Activated naive CD4-positive, alpha-beta T cell treated with anti-CD3 and anti-CD28 coated beads, Interleukin-2, amount 10 ng/mL, durations not matched to agents 7 days and 5 days (primary cell): ENCODE measurements around the gene PANK4.

ENCODE experiments used
- CTCF ChIA-PET: fragments of 350-600 bp; sonication (Branson Sonifier 250); formaldehyde crosslinking; loops from one replicate; lab custom pipeline; 2021; ENCODE audit warnings: antibody characterized with exemption; lab: Charles Lee
- DNase-seq: peaks from one replicate; pipeline ENCODE4 v3.0.0-alpha.2; 2020
- H3K27ac Mint-ChIP-seq: one replicate; pipeline ENCODE4 v1.8.0; 2021; ENCODE audit warnings: mild to moderate bottlenecking, moderate library complexity, mixed read lengths
- H3K27me3 Mint-ChIP-seq: one replicate; pipeline ENCODE4 v1.8.0; 2021; ENCODE audit warnings: mild to moderate bottlenecking, mixed read lengths
- H3K36me3 Mint-ChIP-seq: one replicate; pipeline ENCODE4 v1.8.0; 2021; ENCODE audit warnings: mixed read lengths
- H3K4me1 Mint-ChIP-seq: one replicate; pipeline ENCODE4 v1.8.0; 2021; ENCODE audit warnings: mixed read lengths
- H3K4me3 Mint-ChIP-seq: one replicate; pipeline ENCODE4 v1.8.0; 2021; ENCODE audit warnings: mild to moderate bottlenecking, moderate library complexity, mixed read lengths
- H3K9me3 Mint-ChIP-seq: one replicate; pipeline ENCODE4 v1.8.0; 2021; ENCODE audit warnings: mixed read lengths

Gene PANK4

GRCh38 chr1:2544875-2545640, 18.7 kb upstream of the PANK4 start:
- peaks cover 26% of the 10 kb centered on the region for H3K4me1 Mint-ChIP-seq
- DNase-seq, result no peak
- H3K4me3 Mint-ChIP-seq, result peak overlapping the region; percentile 15
- peak overlapping the region; percentile 80 for H3K27ac Mint-ChIP-seq
- H3K27me3 Mint-ChIP-seq, result peaks cover 50% of the 10 kb centered on the region
- CTCF ChIA-PET, result interaction anchor here (0.6 to 1.6 kb wide), 3 partner anchors 11 to 1244 kb away, joined by 3 to 4 read pairs (median 3); partner anchors contain the start of gene TNFRSF14
- H3K36me3 Mint-ChIP-seq, result no peaks in the 10 kb centered on the region
- no peaks in the 10 kb centered on the region for H3K9me3 Mint-ChIP-seq

GRCh38 chr1:2544093-2544874, 17.9 kb upstream of the PANK4 start:
- H3K27ac Mint-ChIP-seq, result no peak overlapping the region
- CTCF ChIA-PET, result no interaction called here
- no peak overlapping the region for H3K4me3 Mint-ChIP-seq
- no peaks in the 10 kb centered on the region for H3K36me3 Mint-ChIP-seq
- H3K4me1 Mint-ChIP-seq, result peaks cover 21% of the 10 kb centered on the region
- DNase-seq, result no peak
- H3K27me3 Mint-ChIP-seq, result peaks cover 54% of the 10 kb centered on the region
- H3K9me3 Mint-ChIP-seq, result no peaks in the 10 kb centered on the region

GRCh38 chr1:2543543-2544092, 17.2 kb upstream of the PANK4 start:
- Mint-ChIP-seq H3K27ac (no peak overlapping the region), H3K36me3 (no peaks in the 10 kb centered on the region), H3K9me3 (no peaks in the 10 kb centered on the region), H3K4me1 (peaks cover 14% of the 10 kb centered on the region), H3K4me3 (no peak overlapping the region), H3K27me3 (peaks cover 61% of the 10 kb centered on the region)
- peak; percentile 53 for DNase-seq
- CTCF ChIA-PET, result no interaction called here

- no peak overlapping the region for H3K27ac Mint-ChIP-seq
- peaks cover 74% of the 10 kb centered on the region for H3K27me3 Mint-ChIP-seq
- H3K9me3 Mint-ChIP-seq, result no peaks in the 10 kb centered on the region
- H3K36me3 Mint-ChIP-seq, result no peaks in the 10 kb centered on the region
- no peak for DNase-seq
- peaks cover 8% of the 10 kb centered on the region for H3K4me1 Mint-ChIP-seq
- no peak overlapping the region for H3K4me3 Mint-ChIP-seq
- CTCF ChIA-PET, result no interaction called here
These were observed 16.0 kb upstream of the PANK4 start for GRCh38 chr1:2542246-2542915.

- peaks cover 80% of the 10 kb centered on the region for H3K27me3 Mint-ChIP-seq
- H3K4me3 Mint-ChIP-seq, result no peak overlapping the region
- no peaks in the 10 kb centered on the region for H3K36me3 Mint-ChIP-seq
- H3K27ac Mint-ChIP-seq, result no peak overlapping the region
- peaks cover 6% of the 10 kb centered on the region for H3K4me1 Mint-ChIP-seq
- no peaks in the 10 kb centered on the region for H3K9me3 Mint-ChIP-seq
- CTCF ChIA-PET, result no interaction called here
- no peak for DNase-seq
These were observed 15.3 kb upstream of the PANK4 start for GRCh38 chr1:2541619-2542245.

GRCh38 chr1:2540816-2541492, 14.6 kb upstream of the PANK4 start:
- DNase-seq, result no peak
- Mint-ChIP-seq H3K4me1 (peaks cover 6% of the 10 kb centered on the region), H3K4me3 (no peak overlapping the region), H3K27ac (no peak overlapping the region), H3K27me3 (peaks cover 88% of the 10 kb centered on the region), H3K36me3 (no peaks in the 10 kb centered on the region), H3K9me3 (no peaks in the 10 kb centered on the region)
- CTCF ChIA-PET, result no interaction called here

GRCh38 chr1:2539312-2539907, 13.0 kb upstream of the PANK4 start:
- CTCF ChIA-PET, result interaction anchor here (0.6 to 1.5 kb wide), 3 partner anchors 12 to 245 kb away, joined by 3 read pairs; no protein-coding TSS in a partner anchor
- H3K27me3 Mint-ChIP-seq, result peaks cover 97% of the 10 kb centered on the region
- peaks cover 6% of the 10 kb centered on the region for H3K4me1 Mint-ChIP-seq
- no peaks in the 10 kb centered on the region for H3K36me3 Mint-ChIP-seq
- no peaks in the 10 kb centered on the region for H3K9me3 Mint-ChIP-seq
- H3K27ac Mint-ChIP-seq, result no peak overlapping the region
- no peak overlapping the region for H3K4me3 Mint-ChIP-seq
- DNase-seq, result peak; percentile 53

- H3K27me3 Mint-ChIP-seq, result peaks cover 97% of the 10 kb centered on the region
- CTCF ChIA-PET, result interaction anchor here (1.3 to 1.5 kb wide), 2 partner anchors 11 to 246 kb away, joined by 3 read pairs; no protein-coding TSS in a partner anchor
- no peak for DNase-seq
- H3K4me1 Mint-ChIP-seq, result peaks cover 4% of the 10 kb centered on the region
- H3K27ac Mint-ChIP-seq, result no peak overlapping the region
- no peaks in the 10 kb centered on the region for H3K36me3 Mint-ChIP-seq
- no peaks in the 10 kb centered on the region for H3K9me3 Mint-ChIP-seq
- no peak overlapping the region for H3K4me3 Mint-ChIP-seq
These were observed 12.5 kb upstream of the PANK4 start for GRCh38 chr1:2538872-2539271.

- peaks cover 4% of the 10 kb centered on the region for H3K4me1 Mint-ChIP-seq
- H3K27me3 Mint-ChIP-seq, result peaks cover 97% of the 10 kb centered on the region
- DNase-seq, result no peak
- H3K27ac Mint-ChIP-seq, result no peak overlapping the region
- H3K36me3 Mint-ChIP-seq, result no peaks in the 10 kb centered on the region
- CTCF ChIA-PET, result interaction anchor here (1.5 kb wide), 1 partner anchor 11 kb away, joined by 3 read pairs; no protein-coding TSS in a partner anchor
- no peak overlapping the region for H3K4me3 Mint-ChIP-seq
- no peaks in the 10 kb centered on the region for H3K9me3 Mint-ChIP-seq
These were observed 12.0 kb upstream of the PANK4 start for GRCh38 chr1:2538376-2538775.

- peaks cover 4% of the 10 kb centered on the region for H3K4me1 Mint-ChIP-seq
- CTCF ChIA-PET, result no interaction called here
- H3K36me3 Mint-ChIP-seq, result no peaks in the 10 kb centered on the region
- peaks cover 97% of the 10 kb centered on the region for H3K27me3 Mint-ChIP-seq
- no peak overlapping the region for H3K27ac Mint-ChIP-seq
- no peak for DNase-seq
- no peaks in the 10 kb centered on the region for H3K9me3 Mint-ChIP-seq
- no peak overlapping the region for H3K4me3 Mint-ChIP-seq
These were observed 11.4 kb upstream of the PANK4 start for GRCh38 chr1:2537784-2538115.

- H3K4me3 Mint-ChIP-seq, result no peak overlapping the region
- H3K27me3 Mint-ChIP-seq, result peaks cover 97% of the 10 kb centered on the region
- CTCF ChIA-PET, result no interaction called here
- no peaks in the 10 kb centered on the region for H3K36me3 Mint-ChIP-seq
- peaks cover 1% of the 10 kb centered on the region for H3K4me1 Mint-ChIP-seq
- no peak for DNase-seq
- no peaks in the 10 kb centered on the region for H3K9me3 Mint-ChIP-seq
- no peak overlapping the region for H3K27ac Mint-ChIP-seq
These were observed 9.6 kb upstream of the PANK4 start for GRCh38 chr1:2535981-2536380.

GRCh38 chr1:2535455-2535854, 9.1 kb upstream of the PANK4 start:
- CTCF ChIA-PET, result no interaction called here
- H3K4me1 Mint-ChIP-seq, result peaks cover 6% of the 10 kb centered on the region
- H3K36me3 Mint-ChIP-seq, result no peaks in the 10 kb centered on the region
- H3K27me3 Mint-ChIP-seq, result peaks cover 97% of the 10 kb centered on the region
- no peak for DNase-seq
- no peaks in the 10 kb centered on the region for H3K9me3 Mint-ChIP-seq
- H3K27ac Mint-ChIP-seq, result no peak overlapping the region
- H3K4me3 Mint-ChIP-seq, result no peak overlapping the region
